Jurkat, Clone E6-1 (cell line): Measurements from ENCODE around the gene WBP1.
A peak's percentile ranks its signal among the peaks of the same experiment; 100 is the strongest.
"Not testable (repeated sequence)": the region's sequence is repeated elsewhere in the genome, so short reads cannot be mapped to it uniquely, and the experiment has no call there.

Experiments used
- DNase-seq: peaks from one replicate; pipeline ENCODE4 v3.0.0-alpha.2; 2011; ENCODE audit warnings: low read depth, low spot score
- H3K4me3 ChIP-seq: 2 replicates; pipeline ENCODE4 v1.5.1; 2011; ENCODE audit warnings: mild to moderate bottlenecking, low read length, control low read depth, moderate library complexity

WBP1 gene

GRCh38 chr2:74472086-74472944 lies 14.1 kb downstream of the WBP1 start, which contains the start of gene MRPL53:
MRPL53 (minus strand) TSS chr2:74472680; CDS start chr2:74472660, 20 bp downstream.
- peak within 1 kb of the TSS; percentile 96 for H3K4me3 ChIP-seq
- peak; percentile 96 for DNase-seq

- no peak for DNase-seq
- peak overlapping the region; percentile 96 for H3K4me3 ChIP-seq
Observed at GRCh38 chr2:74472945-74473258, 14.7 kb downstream of the WBP1 start.

GRCh38 chr2:74474481-74474880 lies 16.2 kb downstream of the WBP1 start:
- no peak for DNase-seq
- H3K4me3 ChIP-seq: no peak overlapping the region

GRCh38 chr2:74474899-74475298 lies 16.7 kb downstream of the WBP1 start:
- no peak for DNase-seq
- no peak overlapping the region for H3K4me3 ChIP-seq

GRCh38 chr2:74481431-74481830 lies 23.2 kb downstream of the WBP1 start:
- no peak for DNase-seq
- peak overlapping the region; percentile 95 for H3K4me3 ChIP-seq

- peak overlapping the region; percentile 95 for H3K4me3 ChIP-seq
- DNase-seq: no peak
Observed at GRCh38 chr2:74481961-74482800, 23.9 kb downstream of the WBP1 start.

- H3K4me3 ChIP-seq: peak within 1 kb of the TSS; percentile 95
- DNase-seq: peak; percentile 93
Observed at GRCh38 chr2:74482801-74483674, 24.8 kb downstream of the WBP1 start, which contains the start of the genes CCDC142 and TTC31. CCDC142 (minus strand) TSS chr2:74482998; CDS start chr2:74482837, 161 bp downstream. TTC31 (plus strand) TSS chr2:74483081; CDS start chr2:74483096, 15 bp downstream.

- not testable (repeated sequence) for DNase-seq
- peak overlapping the region; percentile 95 for H3K4me3 ChIP-seq
Observed at GRCh38 chr2:74483675-74484164, 25.5 kb downstream of the WBP1 start.

- DNase-seq: no peak
- no peak overlapping the region for H3K4me3 ChIP-seq
Observed at GRCh38 chr2:74486141-74486540, 27.9 kb downstream of the WBP1 start.

- DNase-seq: no peak
- H3K4me3 ChIP-seq: no peak overlapping the region
Observed at GRCh38 chr2:74488643-74489481, 30.6 kb downstream of the WBP1 start.

GRCh38 chr2:74489906-74490305 lies 31.7 kb downstream of the WBP1 start:
- H3K4me3 ChIP-seq: no peak overlapping the region
- DNase-seq: no peak

- H3K4me3 ChIP-seq: no peak overlapping the region
- DNase-seq: no peak
Observed at GRCh38 chr2:74491648-74492544, 33.7 kb downstream of the WBP1 start.

- H3K4me3 ChIP-seq: no peak overlapping the region
- DNase-seq: no peak
Observed at GRCh38 chr2:74493546-74493945, 35.3 kb downstream of the WBP1 start.

- H3K4me3 ChIP-seq: no peak overlapping the region
- no peak for DNase-seq
Observed at GRCh38 chr2:74495440-74495839, 37.2 kb downstream of the WBP1 start.

GRCh38 chr2:74496997-74497776 lies 38.9 kb downstream of the WBP1 start:
- DNase-seq: no peak
- H3K4me3 ChIP-seq: no peak overlapping the region

- no peak overlapping the region for H3K4me3 ChIP-seq
Observed at GRCh38 chr2:74497777-74498499, 39.7 kb downstream of the WBP1 start.

More at GRCh38 chr2:74497777-74498499, 39.7 kb downstream of the WBP1 start:
- DNase-seq: no peak
